Measurements from ENCODE around the gene UBQLNL.

The UBQLNL gene

GRCh38 chr11:5528495-5528894 lies 12.0 kb upstream of the UBQLNL start:
- TF ChIP-seq TAF1 (IDR thresholded peaks at IDR 0.05; ENCODE audit: borderline replicate concordance, insufficient read depth, low read length) (no peak), FOXP2 (optimal IDR thresholded peaks at IDR 0.05; ENCODE audit: borderline replicate concordance, extremely low read depth, extremely low read length, insufficient read depth) (no peak), POLR2AphosphoS5 (IDR thresholded peaks at IDR 0.05; ENCODE audit: low read depth, low read length) (no peak), SIN3A (IDR thresholded peaks at IDR 0.05; ENCODE audit: borderline replicate concordance, insufficient read depth, low read length) (no peak)
- TF ChIP-seq, protein P1, sequence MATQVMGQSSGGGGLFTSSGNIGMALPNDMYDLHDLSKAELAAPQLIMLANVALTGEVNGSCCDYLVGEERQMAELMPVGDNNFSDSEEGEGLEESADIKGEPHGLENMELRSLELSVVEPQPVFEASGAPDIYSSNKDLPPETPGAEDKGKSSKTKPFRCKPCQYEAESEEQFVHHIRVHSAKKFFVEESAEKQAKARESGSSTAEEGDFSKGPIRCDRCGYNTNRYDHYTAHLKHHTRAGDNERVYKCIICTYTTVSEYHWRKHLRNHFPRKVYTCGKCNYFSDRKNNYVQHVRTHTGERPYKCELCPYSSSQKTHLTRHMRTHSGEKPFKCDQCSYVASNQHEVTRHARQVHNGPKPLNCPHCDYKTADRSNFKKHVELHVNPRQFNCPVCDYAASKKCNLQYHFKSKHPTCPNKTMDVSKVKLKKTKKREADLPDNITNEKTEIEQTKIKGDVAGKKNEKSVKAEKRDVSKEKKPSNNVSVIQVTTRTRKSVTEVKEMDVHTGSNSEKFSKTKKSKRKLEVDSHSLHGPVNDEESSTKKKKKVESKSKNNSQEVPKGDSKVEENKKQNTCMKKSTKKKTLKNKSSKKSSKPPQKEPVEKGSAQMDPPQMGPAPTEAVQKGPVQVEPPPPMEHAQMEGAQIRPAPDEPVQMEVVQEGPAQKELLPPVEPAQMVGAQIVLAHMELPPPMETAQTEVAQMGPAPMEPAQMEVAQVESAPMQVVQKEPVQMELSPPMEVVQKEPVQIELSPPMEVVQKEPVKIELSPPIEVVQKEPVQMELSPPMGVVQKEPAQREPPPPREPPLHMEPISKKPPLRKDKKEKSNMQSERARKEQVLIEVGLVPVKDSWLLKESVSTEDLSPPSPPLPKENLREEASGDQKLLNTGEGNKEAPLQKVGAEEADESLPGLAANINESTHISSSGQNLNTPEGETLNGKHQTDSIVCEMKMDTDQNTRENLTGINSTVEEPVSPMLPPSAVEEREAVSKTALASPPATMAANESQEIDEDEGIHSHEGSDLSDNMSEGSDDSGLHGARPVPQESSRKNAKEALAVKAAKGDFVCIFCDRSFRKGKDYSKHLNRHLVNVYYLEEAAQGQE (IDR thresholded peaks at IDR 0.05; ENCODE audit: insufficient read depth in 1 of 2, low read depth in 2 of 2, low read length in 2 of 2): no peak

DNA sequence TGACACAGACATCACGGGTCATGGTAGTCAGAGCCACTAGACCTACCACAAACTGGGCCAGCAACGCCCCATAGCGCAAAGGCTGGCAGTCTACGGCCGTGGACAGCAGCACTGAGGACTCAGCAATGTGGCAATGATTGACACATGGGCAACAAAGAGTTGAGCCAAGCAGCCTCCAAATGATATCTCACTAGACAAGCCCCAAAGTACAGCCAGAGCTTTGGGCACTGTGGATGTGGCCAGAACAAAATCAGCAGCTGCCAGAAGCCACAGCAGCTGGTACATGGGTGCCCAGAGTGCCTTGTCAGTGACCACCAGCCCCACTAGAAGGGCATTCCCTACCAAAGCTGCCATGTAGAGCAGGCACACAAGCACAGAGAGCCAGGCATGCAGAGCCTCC lies 11.2 kb upstream of the UBQLNL start:
- no peak for TF ChIP-seq TAF1 (IDR thresholded peaks at IDR 0.05; ENCODE audit: borderline replicate concordance, insufficient read depth, low read length)
- no peak for TF ChIP-seq FOXP2 (optimal IDR thresholded peaks at IDR 0.05; ENCODE audit: borderline replicate concordance, extremely low read depth, extremely low read length, insufficient read depth)
- no peak for TF ChIP-seq SIN3A (IDR thresholded peaks at IDR 0.05; ENCODE audit: borderline replicate concordance, insufficient read depth, low read length)
- TF ChIP-seq POLR2AphosphoS5 (IDR thresholded peaks at IDR 0.05; ENCODE audit: low read depth, low read length): no peak
- TF ChIP-seq, protein P1 (IDR thresholded peaks at IDR 0.05; ENCODE audit: insufficient read depth in 1 of 2, low read depth in 2 of 2, low read length in 2 of 2): no peak

DNA sequence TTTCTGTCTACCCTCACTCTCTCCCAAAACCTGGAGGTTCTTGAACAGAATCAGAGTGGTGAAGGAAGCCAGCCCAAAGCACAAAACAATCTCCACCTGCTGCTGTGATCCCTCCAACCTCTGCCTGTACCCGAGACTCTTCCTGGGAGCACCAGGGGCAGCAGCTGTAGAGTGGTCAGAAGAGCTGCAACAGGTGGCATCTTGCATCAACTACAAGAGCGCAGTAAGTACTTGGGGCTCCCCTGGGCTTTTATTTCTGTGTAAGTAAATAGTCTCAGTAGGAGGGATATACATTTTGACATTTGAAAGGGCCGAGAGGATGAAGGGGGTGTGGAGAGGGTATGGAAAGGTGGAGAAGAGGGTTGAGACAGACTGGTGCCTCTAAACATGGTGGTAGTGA lies 8.3 kb upstream of the UBQLNL start:
- TF ChIP-seq SIN3A (IDR thresholded peaks at IDR 0.05; ENCODE audit: borderline replicate concordance, insufficient read depth, low read length) (no peak), TAF1 (IDR thresholded peaks at IDR 0.05; ENCODE audit: borderline replicate concordance, insufficient read depth, low read length) (no peak), FOXP2 (optimal IDR thresholded peaks at IDR 0.05; ENCODE audit: borderline replicate concordance, extremely low read depth, extremely low read length, insufficient read depth) (no peak), POLR2AphosphoS5 (IDR thresholded peaks at IDR 0.05; ENCODE audit: low read depth, low read length) (no peak)
- TF ChIP-seq, protein P1 (IDR thresholded peaks at IDR 0.05; ENCODE audit: insufficient read depth in 1 of 2, low read depth in 2 of 2, low read length in 2 of 2): no peak

DNA sequence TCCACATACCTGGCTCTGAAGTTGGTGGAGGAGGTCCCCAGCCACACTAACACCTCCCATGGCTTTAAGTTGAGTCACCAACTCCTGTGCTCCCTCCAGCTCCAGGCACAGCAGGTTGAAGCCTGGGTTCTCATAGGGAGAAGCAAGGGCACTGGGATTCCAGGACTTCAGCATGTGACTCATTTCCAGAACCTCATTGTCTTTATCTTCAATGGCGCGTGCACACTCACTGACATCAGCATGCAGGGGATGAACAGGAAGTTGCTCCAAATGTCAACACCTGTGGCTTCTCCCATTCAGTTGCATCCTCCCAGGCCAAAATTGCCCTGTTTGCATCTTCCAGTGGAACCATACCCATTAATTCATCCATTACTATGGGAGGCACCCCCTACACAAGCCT lies 5.8 kb upstream of the UBQLNL start:
- TF ChIP-seq, protein P1 (IDR thresholded peaks at IDR 0.05; ENCODE audit: insufficient read depth in 1 of 2, low read depth in 2 of 2, low read length in 2 of 2): no peak
- no peak for TF ChIP-seq SIN3A (IDR thresholded peaks at IDR 0.05; ENCODE audit: borderline replicate concordance, insufficient read depth, low read length)
- TF ChIP-seq FOXP2 (optimal IDR thresholded peaks at IDR 0.05; ENCODE audit: borderline replicate concordance, extremely low read depth, extremely low read length, insufficient read depth): no peak
- no peak for TF ChIP-seq TAF1 (IDR thresholded peaks at IDR 0.05; ENCODE audit: borderline replicate concordance, insufficient read depth, low read length)
- TF ChIP-seq POLR2AphosphoS5 (IDR thresholded peaks at IDR 0.05; ENCODE audit: low read depth, low read length): no peak

DNA sequence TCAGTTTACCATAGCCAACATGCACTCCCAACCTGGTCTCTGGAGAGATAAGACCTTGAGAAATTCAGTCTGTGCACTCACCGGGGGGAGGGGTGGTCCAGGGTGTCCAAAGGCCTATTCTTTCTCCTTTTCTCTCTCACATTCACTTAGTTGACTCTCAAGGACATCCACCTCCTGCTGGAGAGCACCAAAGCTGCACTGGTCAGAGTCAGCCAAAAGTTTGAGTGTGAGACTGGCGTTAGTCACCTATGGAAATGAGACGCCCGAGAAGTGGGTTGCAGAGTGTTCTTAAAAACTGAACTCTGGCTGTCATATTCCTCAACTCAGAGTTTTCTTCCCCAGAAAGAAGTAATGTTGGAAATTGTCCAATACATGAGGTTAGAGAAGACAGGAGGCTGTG lies 5.0 kb upstream of the UBQLNL start:
- TF ChIP-seq, protein P1 (IDR thresholded peaks at IDR 0.05; ENCODE audit: insufficient read depth in 1 of 2, low read depth in 2 of 2, low read length in 2 of 2): no peak
- TF ChIP-seq FOXP2 (optimal IDR thresholded peaks at IDR 0.05; ENCODE audit: borderline replicate concordance, extremely low read depth, extremely low read length, insufficient read depth) (no peak), TAF1 (IDR thresholded peaks at IDR 0.05; ENCODE audit: borderline replicate concordance, insufficient read depth, low read length) (no peak), POLR2AphosphoS5 (IDR thresholded peaks at IDR 0.05; ENCODE audit: low read depth, low read length) (no peak), SIN3A (IDR thresholded peaks at IDR 0.05; ENCODE audit: borderline replicate concordance, insufficient read depth, low read length) (no peak)

All from PFSK-1 (cell line).